ENCODE data around the gene DDR1.

Gene DDR1

DNA sequence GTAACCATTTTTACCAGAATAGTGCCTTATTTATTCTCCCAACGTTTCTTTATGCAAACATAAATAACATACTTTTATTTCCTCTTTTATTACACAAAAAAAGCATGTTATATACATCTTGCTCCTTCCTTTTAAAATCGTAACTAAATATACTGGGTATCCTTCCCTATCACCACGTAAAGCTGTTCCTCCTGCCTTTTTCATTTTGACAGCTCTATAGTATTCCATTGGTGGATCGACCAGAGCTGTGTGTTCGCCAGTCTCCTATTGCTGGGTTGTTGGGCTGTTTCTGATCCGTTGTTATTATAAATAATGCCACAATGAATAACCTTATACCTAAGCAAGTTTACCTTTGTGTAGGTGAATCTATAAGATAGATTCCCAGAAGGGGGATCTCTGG is 46.9 kb upstream of the DDR1 start:
- H3K27me3 ChIP-seq (replicated peaks): no peaks in the 10 kb centered on the region
- no peak for DNase-seq
- H3K4me3 ChIP-seq (ENCODE audit: low read depth, low read length): no peak overlapping the region
- H3K36me3 ChIP-seq (replicated peaks): no peaks in the 10 kb centered on the region
- H3K27ac ChIP-seq: no peak overlapping the region
- in situ Hi-C loops (cut with HindIII; ENCODE audit: low pct_ligation_motif_present, low sequenced_read_pairs): no loop called here
- TF ChIP-seq CTCF (IDR thresholded peaks at IDR 0.05; ENCODE audit: low read depth, low read length, missing control alignments): no peak

DNA sequence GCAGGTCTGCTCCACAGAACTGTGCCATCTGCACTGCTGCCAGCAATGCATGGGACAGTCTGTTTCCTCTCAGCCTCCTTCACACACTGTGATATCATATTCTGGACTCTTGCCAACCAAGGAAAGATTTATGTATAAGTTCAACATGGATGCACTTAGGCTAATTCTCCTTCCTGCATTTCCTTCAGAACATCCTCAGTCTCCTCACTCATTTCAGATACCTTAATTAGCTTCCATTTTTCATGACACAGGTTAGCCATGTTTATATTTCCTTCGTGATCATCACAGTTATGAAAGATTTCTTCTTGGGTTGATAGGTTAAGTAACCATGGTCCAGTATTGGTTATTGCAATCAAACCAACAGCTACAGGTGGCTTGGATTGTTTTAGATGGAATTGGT is 46.4 kb upstream of the DDR1 start:
- in situ Hi-C loops (cut with HindIII; ENCODE audit: low pct_ligation_motif_present, low sequenced_read_pairs): no loop called here
- no peaks in the 10 kb centered on the region for H3K36me3 ChIP-seq (replicated peaks)
- H3K4me3 ChIP-seq (ENCODE audit: low read depth, low read length): no peak overlapping the region
- no peak for TF ChIP-seq CTCF (IDR thresholded peaks at IDR 0.05; ENCODE audit: low read depth, low read length, missing control alignments)
- DNase-seq: no peak
- H3K27ac ChIP-seq: no peak overlapping the region
- H3K27me3 ChIP-seq (replicated peaks): no peaks in the 10 kb centered on the region

DNA sequence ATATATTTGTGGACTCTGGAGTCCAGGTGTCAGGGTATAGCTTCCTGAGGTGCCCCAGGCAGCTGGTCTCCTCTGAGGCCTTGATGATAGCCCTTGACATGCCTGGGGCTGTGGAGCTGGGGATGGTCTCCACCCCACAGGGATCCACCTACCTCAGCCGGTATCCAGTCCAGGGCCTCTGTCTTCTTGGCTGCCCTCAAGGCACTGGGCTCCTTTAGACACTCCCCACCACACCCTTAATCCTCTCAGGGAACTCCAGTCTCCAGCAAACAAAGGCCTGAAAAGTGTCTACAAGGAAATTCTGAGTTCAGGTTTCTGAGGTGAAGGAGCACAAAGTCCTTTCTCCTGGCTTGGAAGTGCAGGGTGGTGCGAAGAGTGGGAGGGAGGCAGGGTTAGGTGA is 44.6 kb upstream of the DDR1 start:
- DNase-seq: no peak
- Histone ChIP-seq H3K27ac (no peak overlapping the region), H3K36me3 (replicated peaks) (no peaks in the 10 kb centered on the region), H3K4me3 (ENCODE audit: low read depth, low read length) (no peak overlapping the region), H3K27me3 (replicated peaks) (no peaks in the 10 kb centered on the region)
- in situ Hi-C loops (cut with HindIII; ENCODE audit: low pct_ligation_motif_present, low sequenced_read_pairs): no loop called here
- TF ChIP-seq CTCF (IDR thresholded peaks at IDR 0.05; ENCODE audit: low read depth, low read length, missing control alignments): no peak

DNA sequence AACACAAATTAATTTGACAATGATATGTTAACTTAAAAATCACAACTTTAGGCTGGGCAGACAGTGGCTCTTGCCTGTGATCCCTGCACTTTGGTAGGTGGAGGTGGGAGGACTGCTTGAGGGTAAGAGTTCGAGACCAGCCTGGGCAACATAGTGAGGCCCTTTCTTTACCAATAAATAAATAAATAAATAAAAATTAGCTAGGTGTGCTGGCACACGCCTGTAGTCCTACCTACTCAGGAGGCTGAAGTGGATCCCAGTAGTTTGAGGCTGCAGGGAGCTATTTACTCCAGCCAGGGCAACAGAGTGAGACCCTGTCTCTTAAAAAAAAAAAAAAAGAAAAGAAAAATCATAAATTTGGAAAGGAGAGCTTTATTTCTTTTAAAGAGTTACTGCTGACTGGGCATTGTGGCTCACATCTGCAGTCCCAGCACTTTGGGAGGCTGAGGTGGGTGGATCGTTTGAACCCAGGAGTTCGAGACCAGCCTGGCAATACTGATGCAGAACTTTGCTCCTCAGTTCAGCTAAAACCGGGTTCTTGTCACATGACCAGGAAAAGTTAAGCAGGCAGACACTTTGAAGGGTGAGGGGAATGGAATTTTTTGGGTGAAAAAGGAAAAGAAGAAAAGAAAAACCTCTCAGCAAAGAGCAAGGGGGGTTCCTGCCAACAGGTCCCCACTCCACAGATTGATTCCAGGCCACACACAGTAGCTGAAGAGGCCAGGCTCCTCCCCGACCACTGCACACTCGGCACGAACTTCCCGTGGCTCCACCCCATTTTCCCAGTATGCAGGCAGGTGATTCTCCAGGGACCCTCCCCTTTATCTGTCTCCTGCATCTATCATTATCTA is 44.0 kb upstream of the DDR1 start:
- H3K27me3 ChIP-seq (replicated peaks): no peaks in the 10 kb centered on the region
- in situ Hi-C loops (cut with HindIII; ENCODE audit: low pct_ligation_motif_present, low sequenced_read_pairs): no loop called here
- no peak for TF ChIP-seq CTCF (IDR thresholded peaks at IDR 0.05; ENCODE audit: low read depth, low read length, missing control alignments)
- no peak overlapping the region for H3K4me3 ChIP-seq (ENCODE audit: low read depth, low read length)
- H3K27ac ChIP-seq: no peak overlapping the region
- no peaks in the 10 kb centered on the region for H3K36me3 ChIP-seq (replicated peaks)
- DNase-seq: no peak

DNA sequence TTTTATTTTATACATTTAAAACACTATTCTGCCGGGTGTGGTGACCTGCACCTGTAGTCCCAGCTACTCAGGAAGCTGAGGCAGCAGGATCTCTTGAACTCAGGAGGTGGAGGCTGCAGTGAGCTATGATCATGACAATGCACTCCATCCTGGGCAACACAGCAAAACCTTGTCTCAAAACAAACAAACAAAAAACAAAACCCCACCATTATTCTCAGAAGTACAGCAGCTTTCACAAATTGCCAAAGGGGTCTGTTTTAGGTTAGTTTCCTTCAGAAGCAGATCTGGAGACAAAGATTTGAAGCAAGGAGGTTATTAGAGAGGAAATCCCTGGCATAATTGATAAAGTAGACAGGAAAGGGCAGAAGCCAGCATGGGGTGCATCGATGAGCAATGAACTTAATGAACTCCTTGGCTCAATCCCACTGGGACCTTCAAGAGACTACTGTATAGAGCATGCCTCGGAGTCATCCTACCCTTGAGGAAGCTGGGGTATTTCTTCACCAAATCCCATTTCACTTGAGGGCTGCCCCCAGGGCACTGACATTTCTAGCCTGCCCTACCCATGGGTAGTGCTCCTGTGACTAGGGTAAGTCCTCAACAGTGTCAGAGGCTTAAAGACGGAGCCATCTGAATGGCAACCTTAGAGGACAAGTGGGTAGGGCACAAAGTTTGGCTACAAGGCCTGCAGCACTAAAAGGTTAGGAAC is 43.2 kb upstream of the DDR1 start:
- H3K36me3 ChIP-seq (replicated peaks): no peaks in the 10 kb centered on the region
- no peak for DNase-seq
- TF ChIP-seq CTCF (IDR thresholded peaks at IDR 0.05; ENCODE audit: low read depth, low read length, missing control alignments): no peak
- H3K27ac ChIP-seq: no peak overlapping the region
- no peak overlapping the region for H3K4me3 ChIP-seq (ENCODE audit: low read depth, low read length)
- in situ Hi-C loops (cut with HindIII; ENCODE audit: low pct_ligation_motif_present, low sequenced_read_pairs): no loop called here
- H3K27me3 ChIP-seq (replicated peaks): no peaks in the 10 kb centered on the region

Measured in brain microvascular endothelial cell (primary cell).